8988T (cell line): Measurements from ENCODE around the gene DENND2C.

ENCODE experiments used
- DNase-seq: peaks from one replicate; pipeline ENCODE4 v3.0.0; 2011

DENND2C gene

DNA sequence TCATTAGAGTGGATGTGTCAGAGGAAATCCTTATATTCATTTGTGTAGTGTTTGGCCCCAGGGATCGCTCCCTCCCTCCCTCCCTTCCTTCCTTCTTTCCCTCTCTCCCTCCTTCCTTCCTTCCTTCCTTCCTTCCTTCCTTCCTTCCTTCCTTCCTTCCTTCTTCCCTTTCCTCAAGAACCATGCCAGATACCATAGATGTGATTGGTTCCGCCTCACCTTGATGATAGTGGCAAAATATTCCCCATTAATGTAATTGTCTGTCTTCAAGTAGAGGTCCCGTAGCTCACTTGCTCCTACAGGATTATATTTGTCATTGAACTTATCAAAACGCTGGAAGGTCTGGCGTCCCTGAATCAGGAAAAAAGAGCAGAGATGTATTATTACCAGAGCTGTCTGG, 7.8 kb upstream of the DENND2C start:
- no peak for DNase-seq

DNA sequence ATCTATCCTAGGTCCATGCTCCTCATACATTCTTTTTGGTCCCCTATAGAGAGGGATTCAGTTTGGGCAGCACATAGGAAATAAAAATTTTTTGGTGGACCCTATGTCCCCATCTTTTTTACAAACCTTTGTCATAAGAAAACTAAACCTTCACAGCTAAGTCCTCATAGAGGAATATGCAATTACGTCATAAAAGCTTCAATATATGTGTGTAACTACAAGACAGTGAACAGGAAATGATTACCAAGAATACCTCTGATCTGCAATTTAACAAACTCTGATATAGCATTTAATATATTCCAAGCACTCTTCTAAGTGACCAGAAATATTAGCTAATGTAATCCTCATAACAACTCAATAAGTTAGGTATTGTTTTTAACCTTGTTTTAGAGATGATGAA, 6.3 kb upstream of the DENND2C start:
- no peak for DNase-seq

DNA sequence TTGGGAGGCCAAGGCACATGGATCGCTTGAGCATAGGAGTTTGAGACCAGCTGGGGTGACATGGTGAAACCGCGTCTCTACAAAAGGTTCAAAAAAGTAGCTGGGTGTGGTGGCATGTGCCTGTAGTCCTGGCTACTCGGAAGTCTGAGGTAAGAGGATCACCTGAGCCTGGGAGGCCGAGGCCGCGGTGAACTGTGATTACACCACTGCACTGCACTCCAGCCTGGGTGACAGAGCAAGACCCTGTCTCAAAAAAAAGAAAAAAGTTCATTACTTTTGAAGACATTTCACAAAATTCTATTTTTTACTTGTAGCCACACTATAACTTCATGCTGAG, 2.1 kb upstream of the DENND2C start:
- DNase-seq: no peak

DNA sequence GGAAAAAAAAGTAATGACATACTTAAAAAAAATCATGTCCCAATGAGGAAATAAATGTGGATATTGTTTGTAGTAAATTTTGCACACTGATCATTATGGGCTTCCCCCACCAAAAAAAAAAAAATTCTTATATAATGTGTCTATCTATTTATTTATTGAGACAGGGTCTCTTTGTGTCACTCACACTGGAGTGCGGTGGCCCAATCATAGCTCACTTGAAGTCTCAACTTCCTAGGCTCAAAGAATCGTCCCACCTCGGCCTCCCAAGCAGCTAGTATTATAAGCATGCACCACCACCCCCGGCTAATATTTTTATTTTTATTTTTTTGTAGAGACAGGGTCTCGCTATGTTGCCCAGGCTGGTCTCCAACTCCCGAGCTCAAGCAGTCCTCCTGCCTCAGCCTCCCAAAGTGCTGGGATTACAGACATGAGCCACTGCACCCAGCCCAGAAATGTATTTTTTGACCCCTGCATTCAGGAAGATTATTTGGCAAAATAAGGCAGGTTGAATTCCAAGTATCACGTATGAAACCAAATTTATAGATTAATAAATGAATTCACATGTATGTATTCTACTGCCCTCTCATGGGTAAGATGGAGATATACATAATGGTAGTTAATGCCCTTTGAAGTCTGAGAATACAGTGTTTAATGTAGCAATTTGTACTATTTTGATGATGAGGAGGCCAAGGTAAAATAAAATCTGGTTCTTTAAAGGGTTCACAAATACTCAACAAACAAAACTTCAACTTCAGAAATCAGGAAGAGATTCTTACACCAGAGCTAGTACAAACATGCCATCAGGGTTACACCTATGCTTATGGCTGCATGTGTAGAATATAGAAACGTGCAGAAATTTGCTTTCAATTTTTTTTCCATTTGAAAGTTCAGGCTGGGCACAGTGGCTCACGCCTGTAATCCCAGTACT, 1.4 kb upstream of the DENND2C start:
- no peak for DNase-seq

DNA sequence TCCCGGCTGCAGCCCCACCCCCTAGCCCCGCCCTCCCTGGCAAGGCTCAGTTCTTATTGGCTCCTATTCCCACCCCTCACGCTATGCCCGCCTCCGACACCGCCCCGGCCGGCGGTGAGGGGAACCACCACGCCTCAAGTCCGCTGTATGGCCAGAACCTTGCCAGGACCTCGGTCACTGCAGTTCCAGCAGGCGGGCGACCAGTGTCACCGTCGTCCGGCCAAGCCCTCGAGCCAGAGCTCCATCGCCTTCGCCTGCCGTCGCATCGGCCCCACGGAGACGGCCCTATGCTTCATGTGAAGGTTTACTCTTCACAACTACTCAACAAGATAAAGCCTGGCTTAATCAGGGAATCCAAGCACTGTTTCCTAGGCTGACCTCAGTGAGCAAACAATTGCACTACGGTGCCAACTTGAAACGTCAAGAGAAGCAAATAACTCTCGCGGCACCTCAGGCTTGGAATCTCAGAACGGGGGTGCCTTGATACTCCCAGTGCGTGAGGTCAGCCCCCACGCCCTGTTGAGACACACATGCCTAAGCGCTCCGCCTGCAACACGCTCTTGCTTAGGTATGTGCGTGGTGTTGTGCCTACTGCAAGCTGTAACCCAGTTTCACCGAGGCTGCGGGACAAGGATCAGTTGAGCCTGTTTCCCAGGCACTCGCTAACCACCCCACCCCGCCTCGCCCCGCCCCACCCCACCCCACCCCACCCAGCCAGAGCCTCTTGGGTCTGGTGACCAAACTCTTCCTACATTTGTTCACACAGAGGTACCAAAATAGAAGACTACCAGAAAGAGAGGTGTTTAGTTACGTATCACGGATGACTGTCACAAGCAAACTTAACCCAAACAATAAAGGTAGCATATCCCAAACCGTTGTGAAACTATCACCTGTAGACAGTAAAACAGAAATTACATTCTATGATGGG, 498 bp upstream of the DENND2C start:
- DNase-seq: peak; percentile 50

DNA sequence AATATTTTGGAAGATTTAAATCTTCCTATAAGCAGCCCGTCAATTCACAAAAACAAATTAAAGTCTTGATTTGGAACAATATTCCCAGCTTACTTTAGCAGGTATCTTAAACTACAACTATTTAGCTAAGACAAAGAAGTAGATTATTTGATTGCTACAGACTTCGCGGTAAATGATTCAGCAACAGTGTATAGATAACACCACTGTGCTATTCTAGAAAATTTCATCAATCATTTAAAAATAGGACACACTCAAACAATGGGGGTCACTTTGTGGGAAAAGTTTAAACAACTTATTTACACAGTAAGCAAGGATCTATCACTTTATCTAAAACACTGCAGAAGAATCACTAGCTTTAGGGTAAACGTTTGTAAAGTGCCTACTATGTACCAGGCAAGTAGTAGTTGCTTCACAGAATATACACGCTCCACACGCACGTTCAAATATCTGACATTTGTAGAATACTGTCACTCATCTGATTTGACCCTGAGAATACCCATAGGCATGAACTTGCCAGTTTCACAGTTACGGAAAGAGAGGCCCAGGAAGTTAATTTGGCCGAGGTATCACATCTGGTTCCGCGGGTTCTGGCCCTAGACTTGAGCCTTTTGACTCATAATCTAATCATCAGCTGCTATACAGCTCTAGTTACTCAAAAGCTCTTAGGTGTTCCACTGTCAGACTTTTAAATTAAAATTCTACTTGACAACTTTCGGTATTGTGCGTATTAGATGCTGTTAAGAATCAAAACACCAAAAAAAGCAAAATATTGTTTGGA, 876 bp downstream of the DENND2C start:
- no peak for DNase-seq

DNA sequence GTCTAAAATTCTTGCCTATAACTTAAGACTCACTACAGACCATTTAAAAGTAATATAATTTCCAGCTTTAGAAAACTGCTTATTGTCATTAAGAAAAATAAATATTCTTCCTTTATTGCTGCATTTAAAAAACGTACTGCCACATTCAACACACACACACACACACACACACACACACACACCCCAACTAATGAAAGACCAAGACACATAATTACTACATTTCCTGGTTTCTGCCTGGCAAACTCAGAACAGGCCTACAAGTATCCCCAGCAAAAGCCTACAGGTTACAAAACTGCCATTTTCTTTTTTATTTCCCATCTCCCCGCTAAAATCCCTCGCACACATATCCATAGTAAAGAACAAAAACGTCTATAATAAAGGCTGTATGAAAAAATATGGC, 1.5 kb downstream of the DENND2C start:
- DNase-seq: no peak

DNA sequence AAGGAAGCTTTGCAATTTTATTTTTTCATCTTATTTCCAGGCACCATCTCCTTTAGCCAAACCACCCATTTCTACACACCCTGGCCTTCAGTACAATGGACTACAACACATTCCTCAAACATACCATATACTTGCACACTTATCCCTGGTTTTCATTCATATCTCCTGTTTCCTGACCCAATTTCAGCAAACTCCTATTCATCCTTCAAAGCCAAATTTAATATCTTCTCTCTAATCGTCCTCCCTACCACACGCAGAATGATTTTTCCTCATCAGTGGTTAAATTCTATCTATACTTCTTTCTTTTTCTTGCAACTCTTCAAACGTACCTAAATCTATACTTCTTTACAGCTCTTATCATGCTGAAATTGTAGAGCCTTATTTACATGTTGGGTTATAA, 2.9 kb downstream of the DENND2C start:
- DNase-seq: no peak

DNA sequence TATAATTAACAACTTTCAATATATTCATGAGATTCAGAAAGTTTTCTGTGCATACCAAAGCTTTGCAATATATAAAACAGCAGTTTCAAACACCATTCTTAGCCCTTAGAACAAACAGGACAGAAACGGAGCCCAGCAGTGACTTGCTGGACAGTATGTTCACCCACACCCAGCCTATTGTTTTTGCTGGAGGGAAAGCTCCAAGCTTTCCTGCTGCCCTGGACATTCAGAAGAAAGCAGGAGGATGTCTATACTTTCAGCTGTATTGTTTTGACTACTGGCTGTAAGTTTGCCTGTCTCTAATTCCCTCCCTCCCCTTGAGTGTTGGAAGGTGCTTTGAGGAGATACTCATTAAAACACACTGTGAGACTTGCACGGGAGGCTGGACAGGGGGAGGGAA, 9.6 kb downstream of the DENND2C start:
- DNase-seq: no peak

DNA sequence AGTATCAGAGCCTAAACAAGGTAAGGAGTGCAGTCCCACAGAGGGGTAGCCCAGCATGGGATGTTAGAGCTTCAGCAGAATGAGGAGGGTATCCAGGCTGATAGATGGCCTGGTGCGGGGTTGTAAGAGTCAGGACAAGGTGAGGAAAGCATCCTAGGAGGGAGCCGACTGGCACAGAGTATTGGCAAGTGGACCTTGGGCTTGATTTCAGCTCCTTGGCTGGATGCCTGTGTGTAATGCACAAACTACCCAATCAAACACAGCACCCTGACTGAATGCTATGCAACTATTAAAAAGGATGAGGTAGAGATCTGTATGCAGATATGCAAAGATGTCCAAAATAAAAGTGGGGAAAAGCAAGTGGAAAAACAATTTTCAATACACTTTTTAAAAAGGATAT, 18.0 kb downstream of the DENND2C start:
- DNase-seq: no peak

DNA sequence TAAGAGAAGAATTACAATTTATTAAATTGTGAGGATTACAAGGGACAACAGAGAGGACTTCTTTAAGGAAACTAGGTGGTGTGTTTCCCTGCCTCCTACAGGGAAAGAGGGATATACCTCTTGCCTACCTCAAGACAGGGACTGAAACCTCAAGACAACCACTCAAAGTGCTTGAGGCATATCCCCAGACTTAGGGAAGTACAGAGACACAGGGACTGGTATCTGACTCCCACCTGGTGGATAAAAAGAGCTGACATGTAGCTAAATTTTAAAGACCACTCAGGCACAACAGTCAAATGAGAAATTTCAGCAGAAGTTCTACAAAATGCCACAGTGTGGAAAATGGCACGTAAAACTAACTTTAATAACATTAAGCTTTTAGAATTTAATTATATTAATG, 21.3 kb downstream of the DENND2C start:
- DNase-seq: no peak

DNA sequence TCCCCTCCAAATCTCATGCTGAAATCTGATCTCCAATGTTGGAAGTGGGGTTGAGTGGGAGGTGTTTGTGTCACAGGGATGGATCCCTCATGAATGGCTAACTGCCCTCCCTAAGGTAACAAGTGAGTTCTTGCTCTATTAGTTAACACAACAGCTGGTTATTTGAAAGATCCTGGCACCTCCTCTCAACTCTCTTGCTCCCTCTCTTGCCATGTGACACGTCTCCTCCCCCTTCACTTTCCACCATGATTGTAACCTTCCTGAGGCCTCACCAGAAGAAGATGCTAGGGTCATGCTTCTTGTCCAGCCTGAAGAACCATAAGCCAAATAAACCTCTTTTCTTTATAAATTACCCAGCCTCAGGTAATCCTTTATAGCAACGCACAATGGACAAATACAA, 28.5 kb downstream of the DENND2C start:
- DNase-seq: no peak

DNA sequence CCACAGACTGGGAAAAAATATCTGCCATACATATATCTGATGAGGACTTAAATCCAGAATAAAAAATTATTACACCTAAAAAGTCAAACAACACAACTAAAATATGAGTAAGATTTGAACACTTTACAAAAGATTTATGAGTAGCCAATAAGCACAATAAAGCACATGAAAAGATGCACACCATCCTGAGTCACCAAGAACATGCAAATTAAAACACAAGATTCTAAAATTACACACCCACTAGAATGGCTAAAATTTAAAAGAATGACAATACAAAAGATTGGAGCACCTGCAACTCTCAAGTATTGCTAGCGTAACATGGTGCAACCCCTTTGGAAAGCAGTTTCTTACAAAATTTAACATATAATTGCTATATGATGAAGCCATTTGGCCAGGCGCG, 30.9 kb downstream of the DENND2C start:
- DNase-seq: no peak

DNA sequence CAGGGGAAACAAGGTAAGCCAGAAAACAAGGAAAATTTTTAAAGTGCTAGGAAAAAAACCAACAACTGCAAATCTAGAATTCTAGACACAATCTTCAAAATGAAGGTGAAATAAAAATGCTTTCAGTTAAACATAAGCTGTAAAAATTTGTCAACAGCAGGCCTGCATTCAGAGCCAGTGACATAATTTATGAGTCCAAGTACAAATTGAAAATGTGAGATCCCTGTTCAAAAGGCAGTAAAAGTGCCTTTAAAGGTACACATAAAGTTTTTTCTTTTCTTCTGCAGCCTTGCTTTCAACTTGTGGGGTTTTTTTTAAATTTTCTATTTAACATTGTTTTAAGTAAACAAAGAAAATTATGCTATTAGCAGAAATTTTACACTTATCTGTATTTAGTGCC, 37.4 kb downstream of the DENND2C start:
- DNase-seq: no peak

DNA sequence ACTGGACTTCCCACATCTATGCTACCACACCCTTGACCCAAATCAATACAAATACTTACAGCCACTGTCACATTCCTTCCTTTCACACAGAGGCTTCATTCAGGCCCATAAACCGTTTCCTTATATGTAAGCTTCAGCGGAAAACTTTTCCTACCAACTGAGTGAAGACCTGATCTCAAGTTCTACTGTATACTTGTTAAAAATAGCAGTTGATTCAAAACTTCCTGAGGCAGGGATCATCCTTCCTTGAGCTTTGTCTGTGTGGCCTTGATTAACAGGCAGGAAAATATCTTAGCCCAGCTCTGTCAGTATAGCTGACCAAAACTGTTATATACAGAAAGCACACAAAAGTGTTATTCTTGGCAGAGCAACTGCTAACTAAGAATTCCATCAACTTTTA, 42.7 kb downstream of the DENND2C start:
- no peak for DNase-seq

DNA sequence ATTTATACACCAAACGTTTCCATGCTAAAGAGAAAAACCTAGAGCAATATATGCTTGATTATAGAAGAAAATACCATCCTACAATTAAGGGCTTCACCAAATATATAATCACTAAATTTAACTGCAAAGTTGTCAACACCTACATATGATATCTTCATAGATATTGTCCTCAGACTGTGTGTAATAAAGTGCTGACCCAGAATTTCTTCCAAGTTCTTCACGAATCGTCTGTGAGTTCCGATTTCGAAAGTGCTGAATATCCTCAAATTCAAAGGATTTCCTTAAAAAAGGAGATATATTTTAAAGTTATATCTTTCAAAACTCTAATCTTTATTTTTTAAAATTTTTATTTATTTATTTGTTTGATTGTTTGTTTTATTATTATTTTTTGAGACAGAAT, 46.5 kb downstream of the DENND2C start:
- DNase-seq: no peak

DNA sequence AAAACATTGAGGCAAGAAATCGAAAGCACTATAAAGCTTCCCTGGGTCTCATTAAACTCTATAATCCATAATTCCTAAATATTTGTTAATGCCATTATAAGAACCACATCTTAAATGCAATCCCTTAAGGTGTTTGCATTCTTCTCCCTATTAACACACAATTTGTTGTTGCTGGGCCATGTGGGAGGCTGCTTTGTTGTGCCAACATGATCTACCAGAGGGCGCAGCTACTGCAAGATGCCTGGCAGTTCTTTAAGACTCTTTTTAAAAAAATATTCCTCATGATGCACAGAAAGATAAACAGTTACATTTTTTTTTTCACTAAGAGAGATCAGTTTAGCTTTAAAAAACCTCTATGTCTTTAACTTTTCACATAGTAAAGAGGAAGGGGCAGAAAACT, 49.4 kb downstream of the DENND2C start:
- DNase-seq: no peak

DNA sequence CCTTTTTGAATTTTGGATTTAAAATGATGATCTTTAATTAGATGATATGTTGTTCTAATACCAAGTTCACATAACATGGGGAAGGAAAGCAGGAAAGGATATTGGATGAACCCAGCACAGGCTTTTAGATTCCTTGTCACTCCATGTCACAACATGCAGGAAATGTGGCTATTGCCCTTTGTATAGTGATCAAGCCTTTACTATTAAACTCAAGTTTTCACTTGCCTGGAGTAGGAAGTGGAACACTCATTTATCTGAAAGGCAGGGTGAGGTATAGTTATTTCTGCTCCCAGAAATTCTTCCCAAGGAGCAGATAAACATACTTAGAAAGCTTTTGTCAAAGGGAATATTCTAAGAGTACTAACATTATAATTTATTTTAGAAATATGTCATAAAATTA, 51.2 kb downstream of the DENND2C start:
- no peak for DNase-seq

DNA sequence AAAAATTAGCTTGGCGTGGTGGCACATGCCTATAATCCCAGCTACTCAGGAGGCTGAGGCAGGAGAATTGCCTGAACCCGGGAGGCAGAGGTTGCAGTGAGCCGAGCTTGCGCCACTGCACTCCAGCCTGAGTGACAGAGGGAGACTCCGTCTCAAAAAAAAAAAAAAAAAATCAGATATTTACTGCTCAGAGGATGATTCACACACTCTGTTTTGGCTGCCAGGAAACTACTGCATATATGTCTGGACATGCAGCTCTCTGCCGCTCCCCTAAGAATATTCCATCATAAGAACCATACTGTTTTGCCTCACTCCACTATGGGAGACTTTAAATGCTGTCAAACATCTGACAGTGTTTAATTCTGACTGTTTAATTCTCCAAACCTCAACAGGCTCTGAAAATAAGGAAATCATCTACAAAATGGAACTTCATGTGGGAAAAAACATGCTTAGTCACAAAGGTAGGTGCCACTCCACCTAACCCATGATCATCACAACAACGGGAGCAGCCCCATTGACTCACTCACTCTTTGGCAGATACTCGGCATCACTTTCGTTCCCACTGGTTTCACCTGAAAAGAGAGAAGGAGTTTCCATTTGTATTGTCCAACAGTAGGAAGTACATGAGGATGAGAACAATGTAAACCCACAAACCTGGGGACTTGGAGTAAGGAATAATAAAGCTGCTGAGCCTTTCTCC, 59.2 kb downstream of the DENND2C start:
- DNase-seq: no peak

DNA sequence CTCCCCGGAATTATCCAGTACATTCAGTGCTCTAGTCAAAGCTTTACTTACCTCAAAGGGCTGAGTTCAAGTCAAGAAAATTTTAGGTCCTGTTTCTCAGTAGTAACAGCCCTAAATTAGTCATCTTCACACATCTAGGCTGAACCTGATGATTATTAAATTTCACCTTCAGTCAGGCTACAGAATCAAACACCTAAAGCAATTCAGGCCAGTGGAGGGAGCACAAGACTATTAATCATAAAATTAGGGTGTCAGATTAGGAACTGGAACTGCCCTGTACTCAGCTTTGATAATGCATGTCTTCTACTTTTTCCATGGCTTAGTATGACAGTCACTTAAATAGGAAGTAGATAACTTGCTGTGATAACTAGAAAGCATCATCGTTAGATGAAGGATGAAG, 60.0 kb downstream of the DENND2C start:
- DNase-seq: no peak

DNA sequence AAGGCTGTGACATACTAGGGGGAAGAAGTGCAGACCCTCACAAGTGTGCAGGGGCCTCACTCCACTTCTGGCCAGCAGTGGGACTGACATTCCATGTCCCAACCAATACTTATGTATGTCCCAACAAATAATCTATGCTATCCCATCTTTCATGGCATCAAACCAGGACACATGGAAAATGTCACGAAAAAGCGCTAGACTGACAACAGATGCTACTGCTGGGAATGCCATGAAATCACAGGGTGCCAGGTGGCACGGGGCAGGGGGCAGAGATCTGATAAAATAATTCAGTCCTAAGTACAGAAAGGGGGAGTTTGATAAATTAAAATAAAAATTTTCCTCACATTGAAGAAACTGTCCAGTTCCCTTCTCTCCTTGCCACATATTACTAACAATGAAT, 60.8 kb downstream of the DENND2C start:
- no peak for DNase-seq

DNA sequence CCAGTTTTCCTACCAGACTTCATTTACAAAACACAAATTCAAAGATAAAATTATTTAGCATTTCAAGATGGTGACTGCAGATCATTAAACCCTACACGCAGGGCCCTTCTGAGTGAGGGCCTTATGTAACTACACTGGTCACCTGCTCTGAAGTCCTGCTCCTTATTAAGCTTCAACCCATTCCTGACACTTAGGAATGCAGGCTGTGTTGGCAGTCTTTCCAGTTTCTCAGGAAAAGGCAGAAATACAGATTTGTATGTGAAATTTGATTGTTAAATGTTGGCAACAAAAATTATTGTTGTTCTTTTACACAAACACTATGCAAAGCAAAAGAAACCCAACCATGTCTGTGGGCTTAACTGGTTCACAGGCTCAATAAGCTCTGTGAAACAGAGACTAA, 62.6 kb downstream of the DENND2C start:
- DNase-seq: no peak

DNA sequence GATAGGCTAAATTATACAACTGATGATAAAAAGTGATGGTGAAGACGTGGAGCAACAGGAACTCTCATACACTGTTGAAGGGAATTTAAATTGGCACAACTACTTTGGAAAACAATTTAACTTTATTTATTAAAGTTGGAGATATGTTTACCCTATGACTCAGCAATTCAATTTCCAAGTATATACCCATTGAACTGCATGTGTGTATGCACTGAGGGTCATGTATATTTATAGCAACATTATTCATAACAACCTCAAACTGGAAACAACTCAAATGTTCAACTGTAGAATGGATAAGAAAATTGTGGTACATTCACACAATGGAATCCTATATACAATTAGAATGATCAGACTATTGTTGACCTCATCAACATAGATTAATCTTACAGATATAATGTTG, 71.9 kb downstream of the DENND2C start:
- DNase-seq: no peak
